Hepatocyte (in vitro differentiated cells): ENCODE measurements around the gene RPS6KA4. TPM values are rescaled to one million over a fixed set of nuclear protein-coding genes. Genes with fewer than 3 reads are reported as not detected.
A peak's percentile ranks its signal among the peaks of the same experiment; 100 is the strongest.

ENCODE experiments used
- DNase-seq: peaks from one replicate; pipeline ENCODE4 v3.0.0-alpha.2; 2016; ENCODE audit warnings: low spot score
- H2AFZ ChIP-seq: fragments of 200-600 bp; sonication (generic); 2 replicates; pipeline ENCODE4 v1.6.0; 2016; ENCODE audit warnings: antibody characterized with exemption, mild to moderate bottlenecking
- H3K27ac ChIP-seq: fragments of 200-600 bp; sonication (generic); 2 replicates; pipeline ENCODE4 v1.5.1; 2016; ENCODE audit warnings: mild to moderate bottlenecking
- H3K27me3 ChIP-seq: fragments of 200-600 bp; sonication (generic); 2 replicates; pipeline ENCODE4 v1.6.1; 2016
- H3K36me3 ChIP-seq: fragments of 200-600 bp; sonication (generic); replicated peaks from 2 replicates; pipeline ENCODE4 v1.5.1; 2016; ENCODE audit warnings: low read depth; ENCODE audit not compliant: insufficient read depth
- H3K4me1 ChIP-seq: fragments of 200-600 bp; sonication (generic); 2 replicates; pipeline ENCODE4 v1.5.1; 2016; ENCODE audit warnings: mild to moderate bottlenecking, moderate library complexity; ENCODE audit not compliant: insufficient read depth
- H3K4me2 ChIP-seq: fragments of 200-600 bp; sonication (generic); 2 replicates; pipeline ENCODE4 v1.6.0; 2016
- H3K4me3 ChIP-seq: fragments of 200-600 bp; sonication (generic); 2 replicates; pipeline ENCODE4 v1.5.1; 2016; ENCODE audit warnings: mild to moderate bottlenecking
- H3K79me2 ChIP-seq: fragments of 200-600 bp; sonication (generic); 2 replicates; pipeline ENCODE4 v1.6.0; 2017; ENCODE audit warnings: mild to moderate bottlenecking
- H3K9me2 ChIP-seq: fragments of 200-600 bp; sonication (generic); replicated peaks from 2 replicates; pipeline ENCODE4 v1.6.0; 2017; ENCODE audit warnings: mild to moderate bottlenecking; ENCODE audit not compliant: insufficient read depth
- H3K9me3 ChIP-seq: fragments of 200-600 bp; sonication (generic); 2 replicates; pipeline ENCODE4 v1.5.1; 2016; ENCODE audit warnings: low read depth, mild to moderate bottlenecking
- H4K20me1 ChIP-seq: fragments of 200-600 bp; sonication (generic); 2 replicates; pipeline ENCODE4 v1.6.0; 2016; ENCODE audit warnings: mild to moderate bottlenecking; ENCODE audit not compliant: insufficient read depth, poor library complexity, severe bottlenecking
- EZH2 ChIP-seq: fragments of 200-600 bp; sonication (generic); IDR thresholded peaks from 2 replicates; pipeline ENCODE4 v1.6.1; 2016; ENCODE audit warnings: antibody characterized with exemption, mild to moderate bottlenecking, borderline replicate concordance
- EZH2phosphoT487 ChIP-seq: fragments of 200-600 bp; sonication (generic); IDR thresholded peaks from one replicate; pipeline ENCODE4 v1.6.1; 2018; ENCODE audit warnings: antibody characterized with exemption, mild to moderate bottlenecking, low read depth, moderate library complexity; ENCODE audit not compliant: unreplicated experiment, severe bottlenecking
- WGBS: methylation state at CpG from one replicate; pipeline ENCODE4 v1.1.6; 2016; ENCODE audit warnings: low lambda C conversion rate; ENCODE audit errors: missing lambda C conversion rate; 5-methylcytosine and 5-hydroxymethylcytosine counted together
- polyA plus RNA-seq: library from polyadenylated mRNA; unstranded; fragments of >200 nt; fragmentation: Nextera tagmentation; extraction: Ambion mirVana; gene quantifications from 2 replicates; pipeline ENCODE4 v1.2.1, GENCODE V29; 2016
- total RNA-seq: library from RNA; depleted of rRNA; stranded (reverse); fragments of >200 nt; gene quantifications from 2 replicates; pipeline ENCODE4 v1.2.3, GENCODE V29; 2014
- TF ChIP-seq, protein P1 (sequence below): fragments of 200-600 bp; sonication (generic); IDR thresholded peaks from 2 replicates; pipeline ENCODE4 v1.5.1; 2016; ENCODE audit warnings: antibody characterized with exemption, mild to moderate bottlenecking; ENCODE audit not compliant: poor library complexity

The RPS6KA4 gene
- total RNA-seq (31.3 and 35.9 TPM in 2 replicates), polyA plus RNA-seq (44.0 and 44.8 TPM in 2 replicates)

GRCh38 chr11:64358907-64359711, at the start of gene RPS6KA4:
Gene RPS6KA4, plus strand, starts transcription at chr11:64359162. Its CDS starts 74 bp downstream, at chr11:64359236.
- peak; percentile 94 for DNase-seq
- H3K36me3 ChIP-seq: no peaks in the 10 kb centered on the region
- H3K4me2 ChIP-seq: peak within 1 kb of the TSS; percentile 92
- peak within 1 kb of the TSS; percentile 93 for H2AFZ ChIP-seq
- no peaks in the 10 kb centered on the region for H4K20me1 ChIP-seq
- WGBS: 1% methylated on average over 37 of the region's 70 CpGs
- no peaks in the 10 kb centered on the region for H3K27me3 ChIP-seq
- H3K4me3 ChIP-seq: peak within 1 kb of the TSS; percentile 88
- peaks cover 13% of the 10 kb centered on the region for H3K79me2 ChIP-seq
- H3K27ac ChIP-seq: peak within 1 kb of the TSS; percentile 95
- H3K4me1 ChIP-seq: peaks cover 33% of the 10 kb centered on the region
- TF ChIP-seq, protein P1, sequence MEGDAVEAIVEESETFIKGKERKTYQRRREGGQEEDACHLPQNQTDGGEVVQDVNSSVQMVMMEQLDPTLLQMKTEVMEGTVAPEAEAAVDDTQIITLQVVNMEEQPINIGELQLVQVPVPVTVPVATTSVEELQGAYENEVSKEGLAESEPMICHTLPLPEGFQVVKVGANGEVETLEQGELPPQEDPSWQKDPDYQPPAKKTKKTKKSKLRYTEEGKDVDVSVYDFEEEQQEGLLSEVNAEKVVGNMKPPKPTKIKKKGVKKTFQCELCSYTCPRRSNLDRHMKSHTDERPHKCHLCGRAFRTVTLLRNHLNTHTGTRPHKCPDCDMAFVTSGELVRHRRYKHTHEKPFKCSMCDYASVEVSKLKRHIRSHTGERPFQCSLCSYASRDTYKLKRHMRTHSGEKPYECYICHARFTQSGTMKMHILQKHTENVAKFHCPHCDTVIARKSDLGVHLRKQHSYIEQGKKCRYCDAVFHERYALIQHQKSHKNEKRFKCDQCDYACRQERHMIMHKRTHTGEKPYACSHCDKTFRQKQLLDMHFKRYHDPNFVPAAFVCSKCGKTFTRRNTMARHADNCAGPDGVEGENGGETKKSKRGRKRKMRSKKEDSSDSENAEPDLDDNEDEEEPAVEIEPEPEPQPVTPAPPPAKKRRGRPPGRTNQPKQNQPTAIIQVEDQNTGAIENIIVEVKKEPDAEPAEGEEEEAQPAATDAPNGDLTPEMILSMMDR: no peak
- TF ChIP-seq EZH2 (no peak), EZH2phosphoT487 (no peak)
- no peaks in the 10 kb centered on the region for H3K9me2 ChIP-seq
- no peaks in the 10 kb centered on the region for H3K9me3 ChIP-seq

- Histone ChIP-seq H3K27me3 (no peaks in the 10 kb centered on the region), H2AFZ (no peak overlapping the region), H3K4me1 (peaks cover 6% of the 10 kb centered on the region), H3K9me2 (no peaks in the 10 kb centered on the region), H3K4me2 (no peak overlapping the region), H3K9me3 (no peaks in the 10 kb centered on the region), H3K36me3 (no peaks in the 10 kb centered on the region), H3K79me2 (peaks cover 54% of the 10 kb centered on the region), H3K4me3 (no peak overlapping the region), H4K20me1 (no peaks in the 10 kb centered on the region), H3K27ac (no peak overlapping the region)
- TF ChIP-seq, protein P1: no peak
- no peak for TF ChIP-seq EZH2
- no peak for DNase-seq
- WGBS: 93% methylated on average over 10 of the region's 10 CpGs
Observed at GRCh38 chr11:64312947-64313346, 46.0 kb upstream of the RPS6KA4 start.

GRCh38 chr11:64313491-64314145, 45.3 kb upstream of the RPS6KA4 start:
- H3K27ac ChIP-seq: no peak overlapping the region
- H2AFZ ChIP-seq: no peak overlapping the region
- DNase-seq: no peak
- H3K4me1 ChIP-seq: peaks cover 5% of the 10 kb centered on the region
- H4K20me1 ChIP-seq: no peaks in the 10 kb centered on the region
- H3K9me3 ChIP-seq: no peaks in the 10 kb centered on the region
- WGBS: 96% methylated on average over 11 of the region's 18 CpGs
- no peaks in the 10 kb centered on the region for H3K27me3 ChIP-seq
- no peaks in the 10 kb centered on the region for H3K36me3 ChIP-seq
- TF ChIP-seq, protein P1: no peak
- no peak for TF ChIP-seq EZH2phosphoT487
- no peak for TF ChIP-seq EZH2
- no peak overlapping the region for H3K4me2 ChIP-seq
- H3K9me2 ChIP-seq: no peaks in the 10 kb centered on the region
- H3K79me2 ChIP-seq: peaks cover 52% of the 10 kb centered on the region
- H3K4me3 ChIP-seq: no peak overlapping the region
